Lung (tissue), 12 donors: ENCODE measurements around the gene PPARA. TPM values are rescaled to one million over a fixed set of nuclear protein-coding genes. Genes with fewer than 3 reads are reported as not detected.

Experiments used
- ATAC-seq: fragments of 200-7000 bp; cut with Tn5 transposase; one replicate; pipeline ENCODE4 v1.9.1; 2020; ENCODE audit warnings: moderate number of reproducible peaks; ENCODE audit not compliant: insufficient read depth, low FRiP score
- DNase-seq, 3 donors: peaks; one replicate each; pipeline ENCODE4 v3.0.0-alpha.2; 2013 to 2017
- H3K27ac ChIP-seq, 2 donors: one replicate each; pipeline ENCODE4 v1.5.1; 2013; ENCODE audit warnings: mild to moderate bottlenecking in 2 of 2, moderate library complexity in 2 of 2, control low read depth in 1 of 2, inconsistent platforms in 1 of 2, low read depth in 1 of 2, low read length in 1 of 2
- H3K27me3 ChIP-seq, 3 donors: one replicate each; pipeline ENCODE4 v1.5.1; 2013; ENCODE audit warnings: low read length in 2 of 3; ENCODE audit not compliant: control insufficient read depth in 3 of 3, insufficient read depth in 3 of 3
- H3K36me3 ChIP-seq, 4 donors: one replicate each; pipeline ENCODE4 v1.5.1; 2013; ENCODE audit warnings: low read length in 4 of 4, mild to moderate bottlenecking in 1 of 4, moderate library complexity in 1 of 4; ENCODE audit not compliant: control insufficient read depth in 4 of 4, insufficient read depth in 4 of 4
- H3K4me1 ChIP-seq, 5 donors: one replicate each; pipeline ENCODE4 v1.5.1; 2013; ENCODE audit warnings: low read length in 5 of 5, mild to moderate bottlenecking in 2 of 5, moderate library complexity in 1 of 5; ENCODE audit not compliant: control insufficient read depth in 5 of 5, insufficient read depth in 5 of 5
- H3K4me3 ChIP-seq: one replicate; pipeline ENCODE4 v1.5.1; 2013; ENCODE audit warnings: mild to moderate bottlenecking, control low read depth, moderate library complexity
- H3K9ac ChIP-seq, 2 donors: one replicate each; pipeline ENCODE4 v1.5.1; 2013; ENCODE audit warnings: low read length in 2 of 2, control low read depth in 1 of 2; ENCODE audit not compliant: insufficient read depth in 1 of 2
- H3K9me3 ChIP-seq, 4 donors: one replicate each; pipeline ENCODE4 v1.5.1; 2013; ENCODE audit warnings: low read length in 3 of 4, mild to moderate bottlenecking in 1 of 4, moderate library complexity in 1 of 4; ENCODE audit not compliant: control insufficient read depth in 4 of 4, insufficient read depth in 3 of 4
- CTCF ChIP-seq: IDR thresholded peaks from 2 replicates; pipeline ENCODE4 v1.5.1; 2012; ENCODE audit warnings: mild to moderate bottlenecking; ENCODE audit errors: control extremely low read depth, extremely low read depth
- WGBS, 2 donors: extraction: QIAGEN DNeasy Blood & Tissue Kit; methylation state at CpG; one replicate each; pipeline ENCODE4 v1.1.7; 2013; 5-methylcytosine and 5-hydroxymethylcytosine counted together
- polyA plus RNA-seq, 2 donors: library from polyadenylated mRNA; stranded (reverse); fragments of 200-250 nt; gene quantifications; one replicate each; pipeline ENCODE4 v1.2.1, GENCODE V29; 2013
- total RNA-seq, 2 donors: library from RNA; depleted of rRNA in 1 of 2; stranded (reverse); fragments of >200 nt in 1 of 2; gene quantifications; one replicate each; pipeline ENCODE4 v1.2.1, GENCODE V29; 2014 to 2021
- donor health status: control.
- donor health status: control.
- donor health status: Bipolar disorder and iron deficiency.
- donor health status: healthy.
- donor health status: DM: yes; HTN: yes; CAD: no.

The PPARA gene
- total and polyA plus RNA-seq, 4 donors: 4.4 to 18.1 (median 11.0) TPM

GRCh38 chr22:46251816-46252380, 101.6 kb downstream of the PPARA start:
- Histone ChIP-seq H3K36me3 (no peaks in the 10 kb centered on the region), H3K4me1 (peaks cover 0 to 14% (median 0%) of the 10 kb centered on the region in 5 donors), H3K4me3 (no peak overlapping the region), H3K9ac (no peak overlapping the region), H3K27ac (no peak overlapping the region), H3K9me3 (no peaks in the 10 kb centered on the region), H3K27me3 (no peaks in the 10 kb centered on the region)
- WGBS, 2 donors: 91 to 92% methylated on average over 9 of the region's 9 CpGs
- DNase-seq: no peak
- ATAC-seq: no peak
- TF ChIP-seq CTCF: no peak

DNA sequence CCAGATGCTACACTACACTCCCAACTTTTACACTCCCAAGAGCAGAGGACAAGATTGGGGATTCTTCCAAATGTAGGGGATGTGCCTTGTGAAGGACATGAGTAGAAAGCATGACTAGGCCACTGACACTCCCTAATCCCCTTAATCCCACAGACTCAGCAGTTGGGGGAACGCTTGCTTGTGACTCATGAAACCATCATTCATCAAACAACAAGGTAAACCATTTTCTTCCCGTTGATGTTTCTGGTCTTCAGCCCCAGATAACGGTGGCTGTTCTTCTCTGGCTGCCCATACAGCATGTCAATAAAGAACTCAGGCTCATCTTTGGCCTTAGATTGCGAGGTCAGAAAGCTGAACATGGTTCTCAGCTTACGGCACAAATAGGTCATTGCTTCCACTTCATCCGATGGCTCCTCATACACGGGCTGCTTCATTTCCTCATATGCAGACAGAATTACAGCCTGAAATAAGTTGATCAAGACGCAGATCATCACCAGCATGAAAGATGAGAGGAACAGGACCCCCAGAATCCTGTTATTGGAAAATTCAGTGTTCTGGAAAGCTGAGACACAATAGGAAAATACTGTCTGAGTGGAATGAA, 106.1 kb downstream of the PPARA start:
- Histone ChIP-seq H3K9me3 (peaks cover 0 to 19% (median 0%) of the 10 kb centered on the region in 4 donors), H3K9ac (no peak overlapping the region), H3K4me1 (no peaks in the 10 kb centered on the region), H3K27ac (no peak overlapping the region), H3K4me3 (no peak overlapping the region), H3K36me3 (no peaks in the 10 kb centered on the region), H3K27me3 (peaks cover 0 to 13% (median 6%) of the 10 kb centered on the region in 3 donors)
- DNase-seq: no peak
- no peak for TF ChIP-seq CTCF
- 76 to 91% methylated on average over 8 of the region's 8 CpGs for WGBS, 2 donors
- no peak for ATAC-seq

- WGBS, 2 donors: 29 to 63% methylated on average over 12 of the region's 12 CpGs
- Histone ChIP-seq H3K4me3 (no peak overlapping the region), H3K27ac (no peak overlapping the region), H3K27me3 (peaks cover 0 to 31% (median 19%) of the 10 kb centered on the region in 3 donors), H3K9me3 (peaks cover 0 to 19% (median 0%) of the 10 kb centered on the region in 4 donors), H3K36me3 (no peaks in the 10 kb centered on the region), H3K9ac (no peak overlapping the region), H3K4me1 (peaks cover 0 to 8% (median 0%) of the 10 kb centered on the region in 5 donors)
- DNase-seq: no peak
- no peak for TF ChIP-seq CTCF
- no peak for ATAC-seq
Measured at GRCh38 chr22:46259374-46259773, 109.0 kb downstream of the PPARA start.

- H3K27me3 ChIP-seq: peaks cover 0 to 31% (median 19%) of the 10 kb centered on the region in 3 donors
- H3K4me1 ChIP-seq: peaks cover 0 to 8% (median 0%) of the 10 kb centered on the region in 5 donors
- DNase-seq (no peak), ATAC-seq (no peak)
- TF ChIP-seq CTCF: no peak
- H3K4me3 ChIP-seq: no peak overlapping the region
- peaks cover 0 to 19% (median 0%) of the 10 kb centered on the region in 4 donors for H3K9me3 ChIP-seq
- no peak overlapping the region for H3K27ac ChIP-seq
- H3K9ac ChIP-seq: no peak overlapping the region
- 79 to 80% methylated on average over 6 of the region's 6 CpGs for WGBS, 2 donors
- H3K36me3 ChIP-seq: no peaks in the 10 kb centered on the region
Measured at GRCh38 chr22:46260038-46260437, 109.7 kb downstream of the PPARA start.
